Brain microvascular endothelial cell (primary cell): ENCODE results near the gene TADA1.

ENCODE experiments used
- DNase-seq: peaks from one replicate; pipeline ENCODE4 v3.0.0-alpha.2; 2020
- H3K27ac ChIP-seq: fragments of 250-450 bp; sonication (Bioruptor Pico); 2 replicates; pipeline ENCODE4 v1.5.1; 2020; ENCODE audit warnings: mild to moderate bottlenecking, moderate library complexity
- H3K27me3 ChIP-seq: fragments of 250-450 bp; sonication (Bioruptor Pico); replicated peaks from 2 replicates; pipeline ENCODE4 v1.5.1; 2020; ENCODE audit warnings: mild to moderate bottlenecking
- H3K36me3 ChIP-seq: fragments of 250-450 bp; sonication (Bioruptor Pico); replicated peaks from 2 replicates; pipeline ENCODE4 v1.5.1; 2020; ENCODE audit warnings: mild to moderate bottlenecking
- H3K4me3 ChIP-seq: 2 replicates; pipeline ENCODE4 v1.5.1; 2011; ENCODE audit warnings: low read depth, mild to moderate bottlenecking, control low read depth, low read length, moderate library complexity
- CTCF ChIP-seq: IDR thresholded peaks from 2 replicates; pipeline ENCODE4 v1.5.1; 2011; ENCODE audit warnings: low read depth, mild to moderate bottlenecking, moderate library complexity, low read length, control low read depth, inconsistent platforms; ENCODE audit errors: missing control alignments
- in situ Hi-C: cut with HindIII; loops from 2 replicates; pipeline ENCODE4 v1.10.0; 2017; ENCODE audit warnings: low sequenced_read_pairs, low pct_ligation_motif_present

Gene TADA1

GRCh38 chr1:166822385-166822784, 53.7 kb downstream of the TADA1 start:
- H3K4me3 ChIP-seq, result no peak overlapping the region
- no peak for DNase-seq
- peak; percentile 56 for TF ChIP-seq CTCF
- H3K36me3 ChIP-seq, result no peaks in the 10 kb centered on the region
- H3K27ac ChIP-seq, result no peak overlapping the region
- in situ Hi-C loops, result no loop called here
- no peaks in the 10 kb centered on the region for H3K27me3 ChIP-seq

DNA sequence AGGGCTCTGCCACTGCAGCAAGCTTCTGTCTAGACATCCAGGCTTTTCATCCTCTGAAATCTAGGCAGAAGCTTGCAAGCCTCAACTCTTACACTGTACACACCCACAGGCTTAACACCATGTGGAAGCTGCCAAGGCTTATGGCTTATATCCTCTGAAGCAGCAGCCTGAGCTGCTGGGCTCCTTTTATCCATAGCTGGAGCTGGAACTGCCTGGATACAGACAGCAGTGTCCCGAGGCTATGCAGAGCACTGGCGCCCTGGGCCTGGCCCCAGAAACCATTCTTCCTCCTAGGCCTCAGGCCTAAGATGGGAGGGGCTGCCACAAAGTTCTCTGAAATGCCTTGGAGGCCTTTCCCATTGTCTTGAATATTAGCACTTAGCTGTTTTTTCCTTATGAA, 56.1 kb downstream of the TADA1 start:
- in situ Hi-C loops, result no loop called here
- Histone ChIP-seq H3K4me3 (no peak overlapping the region), H3K27me3 (no peaks in the 10 kb centered on the region), H3K36me3 (no peaks in the 10 kb centered on the region), H3K27ac (no peak overlapping the region)
- TF ChIP-seq CTCF, result no peak
- no peak for DNase-seq

GRCh38 chr1:166814611-166815010, 61.5 kb downstream of the TADA1 start:
- Histone ChIP-seq H3K4me3 (no peak overlapping the region), H3K36me3 (no peaks in the 10 kb centered on the region), H3K27me3 (no peaks in the 10 kb centered on the region), H3K27ac (no peak overlapping the region)
- peak; percentile 6 for DNase-seq
- TF ChIP-seq CTCF, result no peak
- in situ Hi-C loops, result no loop called here

GRCh38 chr1:166813508-166814223, 62.4 kb downstream of the TADA1 start:
- Histone ChIP-seq H3K27me3 (no peaks in the 10 kb centered on the region), H3K36me3 (no peaks in the 10 kb centered on the region), H3K27ac (no peak overlapping the region), H3K4me3 (no peak overlapping the region)
- in situ Hi-C loops, result no loop called here
- TF ChIP-seq CTCF, result no peak
- DNase-seq, result no peak

GRCh38 chr1:166811691-166812090, 64.4 kb downstream of the TADA1 start:
- DNase-seq, result peak; percentile 1
- in situ Hi-C loops, result no loop called here
- Histone ChIP-seq H3K27me3 (no peaks in the 10 kb centered on the region), H3K36me3 (no peaks in the 10 kb centered on the region), H3K4me3 (no peak overlapping the region), H3K27ac (no peak overlapping the region)
- no peak for TF ChIP-seq CTCF

DNA sequence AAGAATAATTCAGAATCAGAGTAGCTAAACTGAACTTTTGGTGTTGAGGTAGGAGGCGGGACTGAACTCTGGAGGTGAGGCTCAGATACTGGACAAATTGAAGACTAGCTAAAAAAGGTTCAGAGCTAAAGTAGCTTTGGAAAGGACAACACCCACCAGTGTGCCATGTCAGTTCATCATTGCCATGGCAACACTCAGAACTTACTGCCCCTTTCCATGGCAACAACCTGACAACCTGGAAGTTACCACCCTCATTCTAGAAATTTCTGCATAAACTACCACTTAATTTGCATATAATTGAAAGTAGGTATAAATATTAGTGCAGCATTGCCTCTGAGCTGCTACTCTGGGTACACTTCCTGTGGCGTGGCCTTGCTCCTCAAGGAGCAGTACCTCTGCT, 67.1 kb downstream of the TADA1 start:
- no peaks in the 10 kb centered on the region for H3K36me3 ChIP-seq
- H3K27ac ChIP-seq, result no peak overlapping the region
- H3K27me3 ChIP-seq, result no peaks in the 10 kb centered on the region
- no peak overlapping the region for H3K4me3 ChIP-seq
- TF ChIP-seq CTCF, result no peak
- in situ Hi-C loops, result no loop called here
- no peak for DNase-seq
